ENCODE results near the gene NAALADL2. TPM values are rescaled to one million over a fixed set of nuclear protein-coding genes. Genes with fewer than 3 reads are reported as not detected.

Gene NAALADL2
- total and polyA plus RNA-seq, 2 donors (not counting 1 experiment from before 2014, with no cell fraction given): not detected

DNA sequence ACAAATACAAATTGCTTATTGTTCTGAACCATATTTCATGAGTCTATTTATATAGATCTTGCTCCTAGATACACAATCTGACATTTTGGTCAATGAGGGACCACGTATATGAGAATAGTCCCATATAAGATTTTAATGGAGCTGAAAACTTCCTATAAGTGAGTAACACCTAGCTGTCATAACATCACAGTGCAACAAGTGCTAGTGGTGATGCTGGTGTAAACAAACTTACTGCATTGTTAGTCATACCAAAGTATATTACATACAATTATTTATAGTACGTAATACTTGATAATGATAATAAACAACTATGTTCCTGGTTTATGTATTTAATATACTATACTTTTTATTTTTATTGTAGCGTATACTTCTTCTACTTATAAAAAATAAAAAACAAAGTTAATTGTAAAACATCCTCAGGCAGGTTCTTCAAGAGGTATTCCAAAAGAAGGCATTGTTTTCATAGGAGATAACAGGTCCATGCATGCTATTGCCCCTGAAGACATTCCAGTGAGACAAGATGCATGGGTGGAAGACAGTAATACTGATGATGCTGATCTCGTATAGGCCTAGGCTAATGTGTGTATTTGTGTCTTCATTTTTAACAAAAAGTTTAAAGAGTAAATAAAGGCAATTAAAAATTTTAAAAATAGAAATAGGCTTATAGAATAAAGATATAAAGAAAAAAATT lies 46.8 kb upstream of the NAALADL2 start:
- Histone ChIP-seq H3K4me3 (ENCODE audit: control extremely low read depth in 1 of 5, extremely low read depth in 1 of 5, insufficient read depth in 1 of 5, low read depth in 2 of 5, low read length in 4 of 5) (no peak overlapping the region), H3K79me2 (ENCODE audit: control insufficient read depth, insufficient read depth, low read length) (no peaks in the 10 kb centered on the region), H4K20me1 (ENCODE audit: control insufficient read depth, insufficient read depth, low read length, poor library complexity, severe bottlenecking) (no peaks in the 10 kb centered on the region), H3K4me1 (ENCODE audit: control insufficient read depth in 2 of 2, insufficient read depth in 2 of 2, low read length in 2 of 2) (no peaks in the 10 kb centered on the region), H3K9ac (ENCODE audit: low read length) (no peak overlapping the region), H3K27me3 (replicated peaks in 1 of 4; ENCODE audit: control extremely low read depth in 1 of 4, control insufficient read depth in 3 of 4, insufficient read depth in 4 of 4, low read length in 3 of 4) (no peaks in the 10 kb centered on the region), H3K27ac (ENCODE audit: low read length in 2 of 2) (no peak overlapping the region), H3K9me3 (ENCODE audit: control extremely low read depth in 1 of 3, control insufficient read depth in 2 of 3, insufficient read depth in 1 of 3, low read length in 2 of 3) (peaks cover 0 to 8% (median 0%) of the 10 kb centered on the region in 3 donors), H3K36me3 (replicated peaks in 1 of 2; ENCODE audit: control extremely low read depth in 1 of 2, control insufficient read depth in 1 of 2, extremely low read depth in 1 of 2, insufficient read depth in 2 of 2, low read length in 1 of 2) (no peaks in the 10 kb centered on the region), H2AFZ (ENCODE audit: insufficient read depth, low read depth, low read length, poor library complexity, severe bottlenecking) (no peak overlapping the region), H3K4me2 (replicated peaks; ENCODE audit: low read depth, low read length, poor library complexity, severe bottlenecking) (no peak overlapping the region)
- intact Hi-C loops (cut with micrococcal nuclease): no loop called here
- peaks cover 4% of the 10 kb centered on the region for H3K9me3 Mint-ChIP-seq (ENCODE audit: insufficient read depth)
- no peaks in the 10 kb centered on the region for H3K4me1 Mint-ChIP-seq
- ChIA-PET POLR2A (no interaction called here), CTCF (no interaction called here)
- no peaks in the 10 kb centered on the region for H3K27me3 Mint-ChIP-seq
- no peak for DNase-seq
- no peak for ATAC-seq (ENCODE audit: low read depth)
- TF ChIP-seq EZH2 (IDR thresholded peaks at IDR 0.05; ENCODE audit: borderline replicate concordance, insufficient read depth, low read depth, low read length, poor library complexity, severe bottlenecking): no peak
- TF ChIP-seq, protein P1, sequence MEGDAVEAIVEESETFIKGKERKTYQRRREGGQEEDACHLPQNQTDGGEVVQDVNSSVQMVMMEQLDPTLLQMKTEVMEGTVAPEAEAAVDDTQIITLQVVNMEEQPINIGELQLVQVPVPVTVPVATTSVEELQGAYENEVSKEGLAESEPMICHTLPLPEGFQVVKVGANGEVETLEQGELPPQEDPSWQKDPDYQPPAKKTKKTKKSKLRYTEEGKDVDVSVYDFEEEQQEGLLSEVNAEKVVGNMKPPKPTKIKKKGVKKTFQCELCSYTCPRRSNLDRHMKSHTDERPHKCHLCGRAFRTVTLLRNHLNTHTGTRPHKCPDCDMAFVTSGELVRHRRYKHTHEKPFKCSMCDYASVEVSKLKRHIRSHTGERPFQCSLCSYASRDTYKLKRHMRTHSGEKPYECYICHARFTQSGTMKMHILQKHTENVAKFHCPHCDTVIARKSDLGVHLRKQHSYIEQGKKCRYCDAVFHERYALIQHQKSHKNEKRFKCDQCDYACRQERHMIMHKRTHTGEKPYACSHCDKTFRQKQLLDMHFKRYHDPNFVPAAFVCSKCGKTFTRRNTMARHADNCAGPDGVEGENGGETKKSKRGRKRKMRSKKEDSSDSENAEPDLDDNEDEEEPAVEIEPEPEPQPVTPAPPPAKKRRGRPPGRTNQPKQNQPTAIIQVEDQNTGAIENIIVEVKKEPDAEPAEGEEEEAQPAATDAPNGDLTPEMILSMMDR (IDR thresholded peaks at IDR 0.05): no peak
- no peak overlapping the region for H3K4me3 Mint-ChIP-seq
- WGBS (ENCODE audit: insufficient coverage): no CpG with 5 or more reads among the region's 4 CpGs
- H3K27ac Mint-ChIP-seq: no peak overlapping the region

DNA sequence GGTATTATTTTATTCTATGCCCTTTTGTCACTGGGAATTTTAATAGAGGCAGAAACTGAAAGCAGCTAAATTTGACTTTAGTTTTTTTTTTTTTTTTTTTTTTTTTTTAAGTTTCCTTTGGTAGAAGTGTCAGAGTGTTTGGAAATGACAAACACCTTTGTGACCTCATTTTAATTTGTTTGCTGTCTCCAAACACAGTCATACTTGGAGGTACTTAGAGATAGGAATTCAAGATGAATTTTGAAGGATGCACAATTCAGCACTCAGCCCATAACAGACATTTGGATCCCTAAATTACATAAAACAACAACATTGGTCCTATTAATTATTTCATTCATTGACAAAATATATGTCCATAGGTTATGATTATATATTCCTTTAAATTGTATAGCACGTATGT lies 43.4 kb upstream of the NAALADL2 start:
- POLR2A ChIA-PET: no interaction called here
- intact Hi-C loops (cut with micrococcal nuclease): no loop called here
- Mint-ChIP-seq H3K27me3 (no peaks in the 10 kb centered on the region), H3K9me3 (ENCODE audit: insufficient read depth) (peaks cover 4% of the 10 kb centered on the region), H3K27ac (no peak overlapping the region), H3K4me3 (no peak overlapping the region), H3K4me1 (no peaks in the 10 kb centered on the region)
- no peak for DNase-seq
- CTCF ChIA-PET: no interaction called here
- H2AFZ ChIP-seq (ENCODE audit: insufficient read depth, low read depth, low read length, poor library complexity, severe bottlenecking): no peak overlapping the region
- no peak overlapping the region for H3K27ac ChIP-seq (ENCODE audit: low read length in 2 of 2)
- no peak overlapping the region for H3K9ac ChIP-seq (ENCODE audit: low read length)
- TF ChIP-seq, protein P1 (IDR thresholded peaks at IDR 0.05): no peak
- TF ChIP-seq EZH2 (IDR thresholded peaks at IDR 0.05; ENCODE audit: borderline replicate concordance, insufficient read depth, low read depth, low read length, poor library complexity, severe bottlenecking): no peak
- no peak for ATAC-seq (ENCODE audit: low read depth)
- H3K9me3 ChIP-seq (ENCODE audit: control extremely low read depth in 1 of 3, control insufficient read depth in 2 of 3, insufficient read depth in 1 of 3, low read length in 2 of 3): peaks cover 0 to 5% (median 0%) of the 10 kb centered on the region in 3 donors
- no peaks in the 10 kb centered on the region for H3K4me1 ChIP-seq (ENCODE audit: control insufficient read depth in 2 of 2, insufficient read depth in 2 of 2, low read length in 2 of 2)
- no peaks in the 10 kb centered on the region for H3K36me3 ChIP-seq (replicated peaks in 1 of 2; ENCODE audit: control extremely low read depth in 1 of 2, control insufficient read depth in 1 of 2, extremely low read depth in 1 of 2, insufficient read depth in 2 of 2, low read length in 1 of 2)
- H3K27me3 ChIP-seq (replicated peaks in 1 of 4; ENCODE audit: control extremely low read depth in 1 of 4, control insufficient read depth in 3 of 4, insufficient read depth in 4 of 4, low read length in 3 of 4): no peaks in the 10 kb centered on the region
- no CpG with 5 or more reads among the region's 1 CpG for WGBS (ENCODE audit: insufficient coverage)
- H3K79me2 ChIP-seq (ENCODE audit: control insufficient read depth, insufficient read depth, low read length): no peaks in the 10 kb centered on the region
- H4K20me1 ChIP-seq (ENCODE audit: control insufficient read depth, insufficient read depth, low read length, poor library complexity, severe bottlenecking): no peaks in the 10 kb centered on the region
- H3K4me2 ChIP-seq (replicated peaks; ENCODE audit: low read depth, low read length, poor library complexity, severe bottlenecking): no peak overlapping the region
- H3K4me3 ChIP-seq (ENCODE audit: control extremely low read depth in 1 of 5, extremely low read depth in 1 of 5, insufficient read depth in 1 of 5, low read depth in 2 of 5, low read length in 4 of 5): no peak overlapping the region

All from B cell (primary cell).